GM21723 (cell line): Measurements from ENCODE around the gene SOCS6.
"Not testable (repeated sequence)": the region's sequence is repeated elsewhere in the genome, so short reads cannot be mapped to it uniquely, and the experiment has no call there.

Source experiments
- ATAC-seq: cut with Tn5 transposase; IDR thresholded peaks from one replicate; pipeline ENCODE4 v1.9.1; 2021; ENCODE audit warnings: mild to moderate bottlenecking, moderate library complexity; ENCODE audit not compliant: unreplicated experiment

Gene SOCS6

GRCh38 chr18:70321616-70322015, 32.8 kb downstream of the SOCS6 start:
- ATAC-seq: no peak

DNA sequence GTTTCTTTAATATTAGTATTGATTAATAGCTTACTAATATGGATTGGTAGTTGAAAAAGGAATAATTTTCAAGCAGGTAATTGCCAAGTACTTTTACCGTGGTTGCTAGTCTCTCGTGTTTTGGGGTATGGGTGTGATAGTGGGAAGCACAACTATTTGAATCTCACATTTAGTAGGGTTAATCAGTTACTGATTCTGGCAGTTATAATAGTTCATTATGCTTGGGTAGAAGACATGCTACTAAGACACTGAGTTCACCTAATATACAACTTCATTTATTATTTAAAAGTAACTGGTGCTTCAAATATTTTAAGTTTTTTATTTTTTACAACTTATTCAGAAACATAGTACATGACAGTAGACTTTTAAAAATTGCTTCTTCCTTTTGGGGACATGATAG, 33.5 kb downstream of the SOCS6 start:
- ATAC-seq: no peak

- ATAC-seq: no peak
Measured at GRCh38 chr18:70322928-70323327, 34.1 kb downstream of the SOCS6 start.

GRCh38 chr18:70324897-70325296, 36.1 kb downstream of the SOCS6 start:
- no peak for ATAC-seq

- no peak for ATAC-seq
Measured at GRCh38 chr18:70326255-70326654, 37.4 kb downstream of the SOCS6 start.

DNA sequence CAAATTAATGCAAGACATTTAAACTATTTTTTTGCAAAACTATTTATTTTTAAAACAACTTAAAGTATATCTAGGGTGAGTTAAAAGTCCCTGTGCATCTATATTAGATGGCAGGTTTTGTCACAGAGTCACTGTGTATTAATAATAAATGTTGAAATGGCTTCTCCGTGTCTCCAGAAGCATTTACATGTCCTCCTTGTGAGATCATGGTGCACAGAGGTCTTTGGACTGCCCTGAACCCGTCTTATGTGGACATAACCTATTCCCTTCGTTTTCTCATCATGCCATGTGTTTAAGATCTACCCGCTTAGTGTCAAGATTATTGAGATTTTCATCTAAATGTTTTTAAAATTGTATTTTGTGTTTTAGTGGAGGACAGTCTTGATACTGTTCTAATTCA, 39.3 kb downstream of the SOCS6 start:
- ATAC-seq: no peak

DNA sequence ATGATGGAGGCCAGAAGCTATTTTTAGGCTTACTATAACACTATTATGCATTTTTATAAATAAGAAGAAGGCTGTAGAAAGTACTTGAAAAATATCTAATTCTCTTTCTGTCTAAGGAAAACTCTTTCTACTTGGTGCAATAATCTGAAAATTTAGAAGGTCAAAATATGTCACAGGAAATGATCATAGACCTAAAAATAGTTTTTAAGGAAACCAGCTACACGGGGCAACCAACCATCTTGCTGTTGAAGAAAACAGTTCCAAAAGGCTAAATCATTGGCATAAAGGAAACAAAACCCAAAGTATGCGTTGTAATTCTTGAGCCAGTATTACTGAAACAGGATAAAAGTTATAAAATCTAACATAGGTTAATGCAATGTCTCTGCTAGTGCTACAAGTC, 40.2 kb downstream of the SOCS6 start:
- ATAC-seq: no peak

DNA sequence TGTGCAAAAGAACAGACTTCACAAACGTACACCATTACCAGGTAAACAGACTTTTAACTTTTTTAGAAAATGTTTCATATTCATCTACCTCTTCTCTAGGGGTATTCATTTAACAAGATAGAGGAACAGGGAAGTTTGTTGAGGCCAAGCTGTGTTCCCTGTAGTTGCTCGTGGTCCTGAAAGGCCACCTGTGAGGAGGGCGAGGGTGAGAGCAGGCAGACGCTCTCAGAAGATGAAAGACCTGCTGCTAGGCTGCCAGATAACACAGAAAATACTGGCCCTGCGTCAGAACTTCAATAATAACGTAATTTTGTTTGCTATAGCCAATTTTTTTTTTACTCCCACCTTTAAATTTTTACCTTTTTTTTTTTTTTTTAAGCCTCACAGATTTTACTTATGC, 42.0 kb downstream of the SOCS6 start:
- no peak for ATAC-seq

DNA sequence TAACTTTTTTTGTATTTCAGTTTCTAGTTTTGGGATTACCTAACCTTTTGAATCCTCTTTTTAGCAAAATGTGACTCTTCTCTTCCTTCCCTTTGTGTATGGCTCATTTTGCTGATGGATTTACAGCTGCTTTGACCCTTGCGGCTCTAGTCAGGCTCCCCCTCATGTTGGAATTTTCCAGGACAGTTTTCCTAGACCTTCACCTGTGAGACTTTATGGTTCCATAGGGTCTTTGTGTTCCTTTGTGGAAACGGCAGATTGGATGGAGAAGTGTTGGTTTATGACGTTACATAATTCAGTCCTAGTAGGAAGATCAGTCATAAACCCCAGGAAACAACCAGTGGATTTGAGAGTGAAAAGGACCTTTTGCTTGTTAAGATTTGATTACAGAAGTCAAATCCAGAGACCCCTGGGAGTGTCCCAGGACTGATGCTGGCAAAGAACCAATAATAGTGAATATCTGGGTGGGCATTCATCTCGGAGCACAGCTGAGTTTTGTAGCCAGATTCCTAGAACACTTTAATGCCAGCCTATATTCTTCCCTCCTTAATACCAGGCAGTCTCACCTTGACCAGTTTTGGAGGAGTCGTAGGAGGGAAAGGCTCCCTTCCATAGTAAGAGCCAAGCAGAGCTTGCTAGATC, 42.7 kb downstream of the SOCS6 start:
- no peak for ATAC-seq

DNA sequence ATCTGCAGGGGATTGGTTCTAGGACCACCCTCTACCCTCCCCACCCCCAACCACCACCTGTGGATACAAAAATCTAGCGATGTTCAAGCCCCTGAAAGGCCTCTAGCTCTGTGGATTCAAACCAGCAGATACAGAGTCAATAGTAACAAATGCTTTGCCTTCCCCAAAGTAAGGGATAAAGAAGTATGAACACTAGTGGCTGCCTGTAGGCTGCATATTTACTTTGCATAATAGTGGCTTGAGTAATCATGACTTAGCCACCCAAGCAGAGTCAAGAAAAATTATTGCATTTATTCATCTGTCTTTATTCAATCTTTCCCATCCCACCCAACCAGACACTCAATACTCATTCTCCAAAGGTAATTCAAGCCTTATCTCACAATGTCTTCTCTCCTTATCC, 43.8 kb downstream of the SOCS6 start:
- ATAC-seq: no peak

GRCh38 chr18:70333316-70333715, 44.5 kb downstream of the SOCS6 start:
- no peak for ATAC-seq

DNA sequence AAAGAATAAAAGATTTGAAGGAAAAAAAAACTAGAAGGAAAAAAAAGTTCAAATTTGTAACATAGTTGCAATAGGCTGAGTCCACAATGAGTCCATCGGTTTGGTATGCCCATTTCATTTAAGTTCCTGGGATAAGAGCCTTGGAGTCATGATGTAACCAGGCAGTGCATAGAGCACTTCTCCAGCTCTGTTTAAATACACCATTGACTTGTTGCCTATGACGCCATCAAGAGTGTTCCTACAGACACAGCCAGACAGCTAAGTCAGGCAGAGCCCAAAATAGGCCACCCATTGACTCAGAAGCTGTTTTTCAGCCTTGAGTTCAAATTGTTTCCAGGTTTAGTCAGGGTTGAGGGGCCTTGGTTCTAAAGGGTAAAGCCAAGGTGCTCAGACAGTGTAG, 44.9 kb downstream of the SOCS6 start:
- ATAC-seq: no peak

- no peak for ATAC-seq
Measured at GRCh38 chr18:70334264-70334663, 45.4 kb downstream of the SOCS6 start.

GRCh38 chr18:70334728-70335329, 46.0 kb downstream of the SOCS6 start:
- ATAC-seq: no peak

GRCh38 chr18:70335892-70336726, 47.3 kb downstream of the SOCS6 start:
- no peak for ATAC-seq

- ATAC-seq: no peak
Measured at GRCh38 chr18:70337139-70337972, 48.5 kb downstream of the SOCS6 start.

GRCh38 chr18:70338890-70339289, 50.0 kb downstream of the SOCS6 start:
- no peak for ATAC-seq

- no peak for ATAC-seq
Measured at GRCh38 chr18:70339915-70340314, 51.1 kb downstream of the SOCS6 start.

DNA sequence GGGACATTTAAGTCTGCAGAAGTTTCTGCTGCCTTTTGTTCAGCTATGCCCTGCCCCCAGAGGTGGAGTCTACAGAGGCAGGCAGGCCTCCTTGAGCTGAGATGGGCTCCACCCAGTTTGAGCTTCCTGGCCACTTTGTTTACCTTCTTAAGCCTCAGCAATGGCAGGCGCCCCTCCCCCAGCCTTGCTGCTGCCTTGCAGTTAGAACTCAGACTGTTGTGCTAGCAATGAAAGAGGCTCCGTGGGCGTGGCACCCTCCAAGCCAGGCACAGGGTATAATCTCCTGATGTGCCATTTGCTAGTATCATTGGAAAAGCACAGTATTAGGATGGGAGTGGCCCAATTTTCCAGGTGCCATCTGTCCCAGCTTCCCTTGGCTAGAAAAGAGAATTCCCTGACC, 59.6 kb downstream of the SOCS6 start:
- ATAC-seq: not testable (repeated sequence)

DNA sequence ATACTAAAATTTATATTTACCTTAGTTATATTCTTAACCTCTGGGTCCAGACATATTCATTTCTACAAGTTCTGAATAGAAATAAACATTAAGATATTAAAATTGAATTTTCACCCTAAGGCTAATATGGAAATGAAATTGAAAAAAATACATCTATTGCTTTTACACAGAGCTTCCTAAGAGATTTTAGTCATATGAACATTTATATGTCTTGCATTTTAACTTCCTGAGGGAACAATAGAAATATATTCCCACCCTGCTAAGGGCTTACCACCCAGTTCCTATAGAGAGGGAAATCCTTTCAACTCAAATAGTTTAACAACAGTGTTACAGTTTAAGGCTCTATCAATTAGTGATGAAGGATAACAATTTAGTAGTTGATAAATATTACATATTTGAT, 60.5 kb downstream of the SOCS6 start:
- ATAC-seq: no peak

- ATAC-seq: no peak
Measured at GRCh38 chr18:70354080-70354479, 65.2 kb downstream of the SOCS6 start.
